ENCODE data around the gene NTN4.
A peak's percentile ranks its signal among the peaks of the same experiment; 100 is the strongest.
"Not testable (repeated sequence)": the region's sequence is repeated elsewhere in the genome, so short reads cannot be mapped to it uniquely, and the experiment has no call there.

Gene NTN4

GRCh38 chr12:95616470-95616869 lies 174.1 kb downstream of the NTN4 start:
- DNase-seq = not testable (repeated sequence)

GRCh38 chr12:95615749-95616148 lies 174.8 kb downstream of the NTN4 start:
- no peak for DNase-seq

- DNase-seq = no peak
Measured at GRCh38 chr12:95614390-95614982, 176.1 kb downstream of the NTN4 start.

- no peak for DNase-seq
Measured at GRCh38 chr12:95613021-95613420, 177.5 kb downstream of the NTN4 start.

GRCh38 chr12:95611676-95612309 lies 178.8 kb downstream of the NTN4 start:
- no peak for DNase-seq

- peak; percentile 38 for DNase-seq
Measured at GRCh38 chr12:95608252-95609033, 182.1 kb downstream of the NTN4 start.

All from femur (tissue), 1 donor.